Measurements from ENCODE around the gene PIH1D1. TPM values are rescaled to one million over a fixed set of nuclear protein-coding genes. Genes with fewer than 3 reads are reported as not detected.

The PIH1D1 gene
- total RNA-seq, 1 donor from 2014 or later = 133 TPM

DNA sequence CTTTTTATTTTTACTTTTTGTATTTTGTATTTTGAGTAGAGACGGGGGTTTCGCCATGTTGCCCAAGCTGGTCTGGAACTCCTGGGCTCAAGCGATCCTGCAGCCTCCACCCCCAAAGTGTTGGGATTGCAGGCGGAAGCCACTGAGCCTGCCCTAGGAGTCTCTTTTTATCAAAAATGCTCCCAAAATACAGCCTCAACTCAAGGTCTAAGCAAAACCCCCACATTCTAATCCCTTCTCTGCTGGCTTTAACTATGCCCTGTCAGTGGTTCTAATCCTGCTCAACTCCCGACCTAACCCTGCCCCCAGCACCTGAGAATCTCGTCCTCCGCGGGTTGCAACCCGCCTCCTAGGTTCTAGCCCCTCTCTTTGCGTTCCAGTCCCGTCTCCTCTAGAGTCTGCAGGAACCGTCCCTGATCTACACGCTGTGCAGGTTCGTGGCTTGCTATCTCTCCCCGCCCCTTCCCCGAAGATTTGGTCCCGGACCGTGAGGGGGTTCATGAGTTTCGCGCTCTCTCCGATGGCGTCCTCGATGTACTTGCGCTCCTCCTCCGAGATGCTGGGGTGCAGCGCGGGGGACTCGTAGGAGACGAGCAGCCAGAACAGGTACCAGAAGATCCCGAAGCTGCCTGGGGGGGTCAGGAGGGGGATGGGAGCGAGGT is 18.2 kb downstream of the PIH1D1 start:
- Histone ChIP-seq H3K9me3 (ENCODE audit: low read depth) (no peaks in the 10 kb centered on the region), H4K20me1 (ENCODE audit: low read depth) (no peaks in the 10 kb centered on the region), H2AFZ (replicated peaks) (no peak overlapping the region), H3F3A (ENCODE audit: low read depth) (peaks cover 58% of the 10 kb centered on the region), H3K4me1 (peaks cover 21% of the 10 kb centered on the region), H3K79me2 (ENCODE audit: low read depth) (no peaks in the 10 kb centered on the region), H3K36me3 (no peaks in the 10 kb centered on the region), H3K27me3 (peaks cover 96% of the 10 kb centered on the region), H3K4me3 (no peak overlapping the region), H3K27ac (no peak overlapping the region), H3K9ac (no peak overlapping the region), H3K4me2 (no peak overlapping the region)
- H3K4me1 Mint-ChIP-seq = peaks cover 33% of the 10 kb centered on the region
- peaks cover 63% of the 10 kb centered on the region for H3K27me3 Mint-ChIP-seq (ENCODE audit: insufficient read depth, low read depth)
- no peak for TF ChIP-seq EZH2 (IDR thresholded peaks at IDR 0.05)
- H3K9me3 Mint-ChIP-seq = peaks cover 12% of the 10 kb centered on the region
- no peak overlapping the region for H3K27ac Mint-ChIP-seq
- H3K36me3 Mint-ChIP-seq = peaks cover 2% of the 10 kb centered on the region
- no peak overlapping the region for H3K4me3 Mint-ChIP-seq
- DNase-seq (ENCODE audit: low spot score) = no peak

DNA sequence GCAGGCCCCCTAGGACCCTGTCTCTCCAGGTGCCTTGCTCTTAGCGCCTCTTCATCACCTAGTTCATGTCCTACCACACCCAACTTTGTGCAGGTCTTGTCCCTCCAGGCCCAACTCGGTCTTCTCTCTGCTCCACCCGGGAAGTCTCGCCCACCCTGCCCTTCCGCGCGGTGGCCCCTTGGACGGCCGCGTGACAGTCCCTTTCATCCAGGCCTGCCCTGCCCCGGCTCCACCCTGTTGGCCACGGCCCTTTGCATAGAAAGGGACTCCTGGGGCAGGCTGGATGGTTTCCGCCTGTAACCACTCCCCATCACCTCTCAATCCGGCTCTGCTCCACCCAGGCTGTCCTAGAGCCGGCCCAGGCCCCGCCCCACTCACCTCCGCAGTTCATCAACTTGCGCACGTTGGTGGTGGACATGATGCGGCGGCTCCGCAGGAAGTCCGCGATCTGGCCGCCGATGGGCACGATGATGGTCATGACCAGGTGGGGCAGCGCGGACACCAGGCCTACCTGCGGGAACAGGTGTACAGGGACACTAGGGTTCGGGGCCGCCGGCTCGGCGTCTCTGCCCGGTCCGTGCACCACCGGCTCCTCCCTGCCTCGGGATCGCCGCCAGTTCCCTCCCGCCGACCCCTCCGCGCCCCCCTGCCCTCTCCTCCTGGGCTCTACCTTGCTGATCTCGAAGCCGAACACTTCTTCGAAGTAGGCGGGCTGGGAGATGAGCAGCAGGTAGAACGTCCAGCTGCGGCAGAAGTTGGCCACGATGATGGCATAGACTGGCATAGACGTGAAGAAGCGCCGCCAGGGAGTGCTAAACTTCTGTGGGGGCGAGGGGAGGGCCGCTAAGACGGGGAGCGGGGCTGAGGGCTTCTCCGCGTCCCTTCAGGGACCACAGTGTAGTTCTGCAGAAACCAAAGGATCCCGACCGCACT is 19.2 kb downstream of the PIH1D1 start:
- Histone ChIP-seq H3K27ac (no peak overlapping the region), H3K27me3 (peaks cover 96% of the 10 kb centered on the region), H2AFZ (replicated peaks) (no peak overlapping the region), H3K4me2 (peak overlapping the region; percentile 57), H3K9ac (no peak overlapping the region), H3K4me3 (peak overlapping the region; percentile 30), H4K20me1 (ENCODE audit: low read depth) (no peaks in the 10 kb centered on the region), H3K4me1 (peaks cover 21% of the 10 kb centered on the region), H3K36me3 (no peaks in the 10 kb centered on the region), H3F3A (ENCODE audit: low read depth) (peaks cover 59% of the 10 kb centered on the region), H3K79me2 (ENCODE audit: low read depth) (no peaks in the 10 kb centered on the region), H3K9me3 (ENCODE audit: low read depth) (no peaks in the 10 kb centered on the region)
- peak; percentile 75 for DNase-seq (ENCODE audit: low spot score)
- Mint-ChIP-seq H3K9me3 (peaks cover 12% of the 10 kb centered on the region), H3K27me3 (ENCODE audit: insufficient read depth, low read depth) (peaks cover 61% of the 10 kb centered on the region), H3K4me1 (peaks cover 39% of the 10 kb centered on the region), H3K27ac (no peak overlapping the region), H3K4me3 (no peak overlapping the region), H3K36me3 (peaks cover 2% of the 10 kb centered on the region)
- TF ChIP-seq EZH2phosphoT487 (IDR thresholded peaks at IDR 0.05) (peak; percentile 83), EZH2 (IDR thresholded peaks at IDR 0.05) (peak; percentile 95)
- TF ChIP-seq, protein P1, sequence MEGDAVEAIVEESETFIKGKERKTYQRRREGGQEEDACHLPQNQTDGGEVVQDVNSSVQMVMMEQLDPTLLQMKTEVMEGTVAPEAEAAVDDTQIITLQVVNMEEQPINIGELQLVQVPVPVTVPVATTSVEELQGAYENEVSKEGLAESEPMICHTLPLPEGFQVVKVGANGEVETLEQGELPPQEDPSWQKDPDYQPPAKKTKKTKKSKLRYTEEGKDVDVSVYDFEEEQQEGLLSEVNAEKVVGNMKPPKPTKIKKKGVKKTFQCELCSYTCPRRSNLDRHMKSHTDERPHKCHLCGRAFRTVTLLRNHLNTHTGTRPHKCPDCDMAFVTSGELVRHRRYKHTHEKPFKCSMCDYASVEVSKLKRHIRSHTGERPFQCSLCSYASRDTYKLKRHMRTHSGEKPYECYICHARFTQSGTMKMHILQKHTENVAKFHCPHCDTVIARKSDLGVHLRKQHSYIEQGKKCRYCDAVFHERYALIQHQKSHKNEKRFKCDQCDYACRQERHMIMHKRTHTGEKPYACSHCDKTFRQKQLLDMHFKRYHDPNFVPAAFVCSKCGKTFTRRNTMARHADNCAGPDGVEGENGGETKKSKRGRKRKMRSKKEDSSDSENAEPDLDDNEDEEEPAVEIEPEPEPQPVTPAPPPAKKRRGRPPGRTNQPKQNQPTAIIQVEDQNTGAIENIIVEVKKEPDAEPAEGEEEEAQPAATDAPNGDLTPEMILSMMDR (IDR thresholded peaks at IDR 0.05) = no peak

DNA sequence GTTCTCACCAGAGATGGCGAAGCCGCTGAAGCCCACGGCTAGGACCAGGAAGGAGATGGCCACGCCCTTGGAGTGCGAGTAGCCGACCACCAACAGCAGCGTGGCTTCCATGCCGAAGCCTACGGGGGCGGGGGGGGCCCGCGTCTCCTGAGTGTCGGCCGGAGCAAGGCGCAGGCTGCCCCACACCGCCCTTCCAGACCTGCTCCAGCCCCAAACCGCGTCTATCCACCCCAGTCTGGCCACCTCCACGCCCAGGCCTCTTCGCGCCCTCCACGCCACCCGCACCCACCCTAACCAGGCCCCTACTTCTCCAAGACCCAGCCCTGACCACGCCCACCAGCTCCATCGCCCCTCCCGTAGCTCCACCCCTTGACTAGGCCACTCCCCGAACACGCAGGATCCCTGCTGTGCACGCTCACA is 20.3 kb downstream of the PIH1D1 start:
- H3K27me3 Mint-ChIP-seq (ENCODE audit: insufficient read depth, low read depth) = peaks cover 62% of the 10 kb centered on the region
- Histone ChIP-seq H3K27ac (no peak overlapping the region), H4K20me1 (ENCODE audit: low read depth) (no peaks in the 10 kb centered on the region), H3K9ac (no peak overlapping the region), H3K79me2 (ENCODE audit: low read depth) (no peaks in the 10 kb centered on the region), H3K27me3 (peaks cover 96% of the 10 kb centered on the region), H3K4me2 (no peak overlapping the region), H3K4me1 (peaks cover 24% of the 10 kb centered on the region), H3K36me3 (no peaks in the 10 kb centered on the region), H3K9me3 (ENCODE audit: low read depth) (no peaks in the 10 kb centered on the region), H3F3A (ENCODE audit: low read depth) (peaks cover 64% of the 10 kb centered on the region), H3K4me3 (no peak overlapping the region), H2AFZ (replicated peaks) (no peak overlapping the region)
- H3K4me1 Mint-ChIP-seq = peaks cover 49% of the 10 kb centered on the region
- H3K27ac Mint-ChIP-seq = no peak overlapping the region
- TF ChIP-seq EZH2 (IDR thresholded peaks at IDR 0.05) = no peak
- no peak for TF ChIP-seq EZH2phosphoT487 (IDR thresholded peaks at IDR 0.05)
- TF ChIP-seq, protein P1 (IDR thresholded peaks at IDR 0.05) = no peak
- peaks cover 17% of the 10 kb centered on the region for H3K9me3 Mint-ChIP-seq
- no peak for DNase-seq (ENCODE audit: low spot score)
- peaks cover 2% of the 10 kb centered on the region for H3K36me3 Mint-ChIP-seq
- peak overlapping the region; percentile 53 for H3K4me3 Mint-ChIP-seq
